ENCODE data around the gene ASCL1.

The ASCL1 gene

GRCh38 chr12:102950950-102951619 lies 6.4 kb upstream of the ASCL1 start:
- in situ Hi-C loops (cut with MboI; ENCODE audit: low sequenced_read_pairs), result no loop called here

GRCh38 chr12:102951841-102952240 lies 5.6 kb upstream of the ASCL1 start:
- in situ Hi-C loops (cut with MboI; ENCODE audit: low sequenced_read_pairs), result no loop called here

- in situ Hi-C loops (cut with MboI; ENCODE audit: low sequenced_read_pairs), result no loop called here
These were observed 4.3 kb upstream of the ASCL1 start for GRCh38 chr12:102953221-102953620.

GRCh38 chr12:102954134-102954533 lies 3.3 kb upstream of the ASCL1 start:
- in situ Hi-C loops (cut with MboI; ENCODE audit: low sequenced_read_pairs), result no loop called here

- in situ Hi-C loops (cut with MboI; ENCODE audit: low sequenced_read_pairs), result no loop called here
These were observed 1.3 kb upstream of the ASCL1 start for GRCh38 chr12:102955926-102956737.

GRCh38 chr12:102956738-102957327 lies 641 bp upstream of the ASCL1 start:
- in situ Hi-C loops (cut with MboI; ENCODE audit: low sequenced_read_pairs), result no loop called here

GRCh38 chr12:102958073-102958829 lies 777 bp downstream of the ASCL1 start:
- in situ Hi-C loops (cut with MboI; ENCODE audit: low sequenced_read_pairs), result no loop called here

- in situ Hi-C loops (cut with MboI; ENCODE audit: low sequenced_read_pairs), result no loop called here
These were observed 1.3 kb downstream of the ASCL1 start for GRCh38 chr12:102958830-102959176.

- in situ Hi-C loops (cut with MboI; ENCODE audit: low sequenced_read_pairs), result no loop called here
These were observed 1.9 kb downstream of the ASCL1 start for GRCh38 chr12:102959391-102959790.

GRCh38 chr12:102960766-102961465 lies 3.4 kb downstream of the ASCL1 start:
- in situ Hi-C loops (cut with MboI; ENCODE audit: low sequenced_read_pairs), result no loop called here

GRCh38 chr12:102961466-102961855 lies 4.0 kb downstream of the ASCL1 start:
- in situ Hi-C loops (cut with MboI; ENCODE audit: low sequenced_read_pairs), result no loop called here

GRCh38 chr12:102962532-102962931 lies 5.1 kb downstream of the ASCL1 start:
- in situ Hi-C loops (cut with MboI; ENCODE audit: low sequenced_read_pairs), result no loop called here

- in situ Hi-C loops (cut with MboI; ENCODE audit: low sequenced_read_pairs), result no loop called here
These were observed 5.5 kb downstream of the ASCL1 start for GRCh38 chr12:102962986-102963385.

- in situ Hi-C loops (cut with MboI; ENCODE audit: low sequenced_read_pairs), result no loop called here
These were observed 6.3 kb downstream of the ASCL1 start for GRCh38 chr12:102963796-102964195.

GRCh38 chr12:102964872-102965271 lies 7.4 kb downstream of the ASCL1 start:
- in situ Hi-C loops (cut with MboI; ENCODE audit: low sequenced_read_pairs), result no loop called here

GRCh38 chr12:102965281-102966155 lies 8.0 kb downstream of the ASCL1 start:
- in situ Hi-C loops (cut with MboI; ENCODE audit: low sequenced_read_pairs), result no loop called here

GRCh38 chr12:102966200-102966863 lies 8.9 kb downstream of the ASCL1 start:
- in situ Hi-C loops (cut with MboI; ENCODE audit: low sequenced_read_pairs), result no loop called here

- in situ Hi-C loops (cut with MboI; ENCODE audit: low sequenced_read_pairs), result no loop called here
These were observed 13.3 kb downstream of the ASCL1 start for GRCh38 chr12:102970780-102971179.

GRCh38 chr12:102971227-102971626 lies 13.8 kb downstream of the ASCL1 start:
- in situ Hi-C loops (cut with MboI; ENCODE audit: low sequenced_read_pairs), result no loop called here

Measured in HL-60/S4 (cell line).